ENCODE data around the gene CRYGC. TPM values are rescaled to one million over a fixed set of nuclear protein-coding genes. Genes with fewer than 3 reads are reported as not detected.

CRYGC gene
- total and polyA plus RNA-seq, 2 of the 8 experiments (the other 6 are each of a cell fraction or from before 2014, with no cell fraction given), result not detected

DNA sequence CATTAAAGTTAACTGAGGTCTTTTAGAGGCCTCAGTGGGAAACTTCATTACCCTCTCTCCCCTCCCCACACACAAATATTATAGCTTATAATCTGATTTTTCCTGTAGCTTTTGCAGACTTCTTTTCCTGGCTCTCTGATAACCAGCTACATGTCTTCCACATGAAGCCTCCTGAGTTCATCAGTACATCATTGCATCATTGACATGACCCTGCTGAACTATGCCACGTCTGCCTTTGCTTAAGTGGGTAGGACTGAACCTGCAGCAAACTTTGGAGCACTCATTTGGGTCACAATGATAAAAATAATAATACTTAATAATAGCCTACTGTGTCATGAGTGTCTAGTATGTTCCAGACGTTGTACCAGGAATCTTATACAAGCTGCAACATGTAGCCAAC, 26.8 kb upstream of the CRYGC start:
- Histone ChIP-seq H2BK15ac (ENCODE audit: low read length) (no peak overlapping the region), H2AFZ (ENCODE audit: low read length) (no peak overlapping the region), H3K56ac (replicated peaks; ENCODE audit: insufficient read length, low read depth, low read length) (no peak overlapping the region), H3K9me3 (ENCODE audit: insufficient read depth in 2 of 2, low read depth in 1 of 2, low read length in 1 of 2) (0 out of 4 replicates have a peak, but pooled peaks cover 2 to 5% of the 10 kb centered on the region in 2 experiments), H3K4ac (replicated peaks; ENCODE audit: insufficient read length, low read depth, low read length) (no peak overlapping the region), H2BK20ac (ENCODE audit: low read length) (no peak overlapping the region), H3K23me2 (ENCODE audit: low read depth, low read length) (no peaks in the 10 kb centered on the region), H2BK120ac (replicated peaks; ENCODE audit: low read depth, low read length) (no peak overlapping the region), H3K27ac (ENCODE audit: low read depth, low read length) (no peak overlapping the region), H3K18ac (ENCODE audit: extremely low read depth, low read length) (no peak overlapping the region), H3K4me2 (ENCODE audit: insufficient read depth in 1 of 2, low read depth in 2 of 2, low read length in 2 of 2) (no peak overlapping the region), H2BK12ac (ENCODE audit: low read depth, low read length) (no peak overlapping the region), H3K36me3 (ENCODE audit: control insufficient read depth in 2 of 4, insufficient read depth in 4 of 4, low read length in 3 of 4) (no peaks in the 10 kb centered on the region), H2AK5ac (ENCODE audit: low read depth, low read length) (no peak overlapping the region), H3K4me1 (replicated peaks in 1 of 4; ENCODE audit: control insufficient read depth in 3 of 4, insufficient read depth in 4 of 4, low read length in 3 of 4) (no peaks in the 10 kb centered on the region), H4K20me1 (replicated peaks in 1 of 2; ENCODE audit: control insufficient read depth in 1 of 2, insufficient read depth in 2 of 2, low read length in 2 of 2) (no peaks in the 10 kb centered on the region), H3K23ac (ENCODE audit: insufficient read length) (no peak overlapping the region), H3K4me3 (ENCODE audit: extremely low read depth in 1 of 4, insufficient read depth in 2 of 4, low read depth in 3 of 4, low read length in 4 of 4) (no peak overlapping the region), H4K8ac (ENCODE audit: extremely low read depth, insufficient read depth, low read length) (no peak overlapping the region), H3K27me3 (replicated peaks in 1 of 4; ENCODE audit: control insufficient read depth in 3 of 4, extremely low read depth in 1 of 4, insufficient read depth in 3 of 4, low read length in 3 of 4) (no peaks in the 10 kb centered on the region), H2BK5ac (ENCODE audit: low read depth, low read length) (no peak overlapping the region), H3K79me2 (ENCODE audit: control insufficient read depth in 1 of 2, insufficient read depth in 2 of 2, low read length in 2 of 2) (no peaks in the 10 kb centered on the region), H3K9ac (replicated peaks in 1 of 4; ENCODE audit: extremely low read depth in 1 of 4, low read depth in 3 of 4, low read length in 3 of 4) (no peak overlapping the region), H3K79me1 (ENCODE audit: low read depth, low read length) (no peaks in the 10 kb centered on the region), H4K5ac (ENCODE audit: insufficient read length, low read depth, low read length) (no peak overlapping the region), H3K14ac (ENCODE audit: insufficient read length) (no peak overlapping the region), H4K91ac (replicated peaks; ENCODE audit: insufficient read length, low read length) (no peak overlapping the region)
- FAIRE-seq, result no peak
- ChIA-PET POLR2A (ENCODE audit: partially characterized antibody) (interaction anchor here (1.1 kb wide), 1 partner anchor 15 kb away, joined by 4 read pairs; no protein-coding TSS in a partner anchor), CTCF (ENCODE audit: partially characterized antibody) (interaction anchor here (0.6 to 6.9 kb wide), 7 partner anchors 10 to 505 kb away, joined by 3 to 37 read pairs (median 6); partner anchors contain the start of gene CRYGB)
- no peak for DNase-seq (ENCODE audit: low read depth in 1 of 2, low spot score in 2 of 2)
- TF ChIP-seq, protein P1, sequence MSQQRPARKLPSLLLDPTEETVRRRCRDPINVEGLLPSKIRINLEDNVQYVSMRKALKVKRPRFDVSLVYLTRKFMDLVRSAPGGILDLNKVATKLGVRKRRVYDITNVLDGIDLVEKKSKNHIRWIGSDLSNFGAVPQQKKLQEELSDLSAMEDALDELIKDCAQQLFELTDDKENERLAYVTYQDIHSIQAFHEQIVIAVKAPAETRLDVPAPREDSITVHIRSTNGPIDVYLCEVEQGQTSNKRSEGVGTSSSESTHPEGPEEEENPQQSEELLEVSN (IDR thresholded peaks at IDR 0.05), result no peak
- no peak for TF ChIP-seq EP300 (IDR thresholded peaks at IDR 0.05; ENCODE audit: borderline replicate concordance in 1 of 2, low read depth in 2 of 2, low read length in 2 of 2)
- TF ChIP-seq RBBP5 (IDR thresholded peaks at IDR 0.05; ENCODE audit: borderline replicate concordance, low read depth, low read length), result no peak
- TF ChIP-seq JUN (IDR thresholded peaks at IDR 0.05; ENCODE audit: low read depth, low read length), result no peak
- 83% methylated on average over 2 of the region's 2 CpGs; no CpG with 5 or more reads in 1 of the 2 experiments for WGBS, 2 experiments (ENCODE audit: extremely low coverage in 1 of 2, insufficient coverage in 1 of 2, insufficient read length in 1 of 2, insufficient replicate concordance in 2 of 2, low coverage in 1 of 2, low lambda C conversion rate in 2 of 2, missing lambda C conversion rate in 1 of 2)

All from H1 (cell line).